HG03442 (cell line): Measurements from ENCODE around the gene JAKMIP2.
"Not testable (repeated sequence)": the region's sequence is repeated elsewhere in the genome, so short reads cannot be mapped to it uniquely, and the experiment has no call there.

Experiments
- ATAC-seq: cut with Tn5 transposase; IDR thresholded peaks from one replicate; pipeline ENCODE4 v1.9.1; 2021; ENCODE audit warnings: mild to moderate bottlenecking, moderate library complexity; ENCODE audit not compliant: unreplicated experiment

Gene JAKMIP2

GRCh38 chr5:147782110-147783028 lies at the start of gene JAKMIP2:
Gene JAKMIP2, minus strand, starts transcription at chr5:147782728. Its CDS starts 110,922 bp downstream, at chr5:147671806.
- ATAC-seq: peak; percentile 78

GRCh38 chr5:147831465-147831864 lies 48.9 kb upstream of the JAKMIP2 start, which contains the start of gene SPINK1:
Gene SPINK1, minus strand, starts transcription at chr5:147831671. Its CDS starts 94 bp downstream, at chr5:147831577.
- no peak for ATAC-seq

GRCh38 chr5:147830035-147830434 lies 47.5 kb upstream of the JAKMIP2 start:
- ATAC-seq: no peak

- not testable (repeated sequence) for ATAC-seq
These were observed 44.5 kb upstream of the JAKMIP2 start for GRCh38 chr5:147827017-147827416.

- ATAC-seq: no peak
These were observed 43.8 kb upstream of the JAKMIP2 start for GRCh38 chr5:147826361-147826760.

- ATAC-seq: peak; percentile 92
These were observed 40.4 kb upstream of the JAKMIP2 start for GRCh38 chr5:147822686-147823491.

GRCh38 chr5:147822222-147822621 lies 39.7 kb upstream of the JAKMIP2 start:
- ATAC-seq: not testable (repeated sequence)

- no peak for ATAC-seq
These were observed 39.2 kb upstream of the JAKMIP2 start for GRCh38 chr5:147821766-147822165.

- ATAC-seq: no peak
These were observed 36.8 kb upstream of the JAKMIP2 start for GRCh38 chr5:147819261-147819770.

- ATAC-seq: no peak
These were observed 35.8 kb upstream of the JAKMIP2 start for GRCh38 chr5:147818290-147818689.

- no peak for ATAC-seq
These were observed 31.2 kb upstream of the JAKMIP2 start for GRCh38 chr5:147813696-147814095.

- no peak for ATAC-seq
These were observed 27.5 kb upstream of the JAKMIP2 start for GRCh38 chr5:147809830-147810666.

GRCh38 chr5:147805030-147805454 lies 22.5 kb upstream of the JAKMIP2 start:
- ATAC-seq: peak; percentile 71

GRCh38 chr5:147804334-147804733 lies 21.8 kb upstream of the JAKMIP2 start:
- no peak for ATAC-seq

- no peak for ATAC-seq
These were observed 21.4 kb upstream of the JAKMIP2 start for GRCh38 chr5:147803926-147804325.

- not testable (repeated sequence) for ATAC-seq
These were observed 20.6 kb upstream of the JAKMIP2 start for GRCh38 chr5:147803161-147803560.

GRCh38 chr5:147801461-147801860 lies 18.9 kb upstream of the JAKMIP2 start:
- ATAC-seq: no peak

GRCh38 chr5:147800491-147800890 lies 18.0 kb upstream of the JAKMIP2 start:
- no peak for ATAC-seq

GRCh38 chr5:147796556-147797308 lies 14.2 kb upstream of the JAKMIP2 start:
- ATAC-seq: no peak

- no peak for ATAC-seq
These were observed 8.7 kb upstream of the JAKMIP2 start for GRCh38 chr5:147791181-147791580.
